Gastroesophageal sphincter (tissue), 4 donors: ENCODE data around the gene SOST. TPM values are rescaled to one million over a fixed set of nuclear protein-coding genes. Genes with fewer than 3 reads are reported as not detected.

Experiments used
- ATAC-seq: fragments of 150-250 bp; one replicate; pipeline ENCODE4 v1.9.1; 2016; ENCODE audit warnings: mild to moderate bottlenecking, moderate library complexity
- H3K27ac ChIP-seq, 4 donors: fragments of 200-600 bp; sonication (generic) in 3 of 4; 1 replicate in 3 of 4; 2 replicates in 1 of 4; pipeline ENCODE4 v1.5.1; 2016 to 2019
- H3K27me3 ChIP-seq: fragments of 200-600 bp; sonication (generic); one replicate; pipeline ENCODE4 v1.5.1; 2019
- H3K36me3 ChIP-seq, 2 donors: fragments of 200-600 bp; sonication (generic); one replicate each; pipeline ENCODE4 v1.5.1; 2019; ENCODE audit warnings: control low read depth in 1 of 2
- H3K4me1 ChIP-seq, 3 donors: fragments of 200-600 bp; sonication (generic); 1 replicate in 2 of 3; 2 replicates in 1 of 3; pipeline ENCODE4 v1.5.1; 2016 to 2019; ENCODE audit warnings: control low read depth in 2 of 3
- H3K4me3 ChIP-seq, 2 donors: fragments of 200-600 bp; sonication (generic); one replicate each; pipeline ENCODE4 v1.5.1; 2019; ENCODE audit warnings: mild to moderate bottlenecking in 1 of 2, moderate library complexity in 1 of 2
- H3K9me3 ChIP-seq, 3 donors: fragments of 200-600 bp; sonication (generic); one replicate each; pipeline ENCODE4 v1.5.1; 2017 to 2019; ENCODE audit warnings: control low read depth in 2 of 3
- CTCF ChIP-seq, 4 experiments: fragments of 200-600 bp in 2 of 4; fragments of 450-650 bp in 2 of 4; sonication (generic) in 1 of 4; IDR thresholded peaks; one replicate each; pipeline ENCODE4 v1.5.1; 2017 to 2019; ENCODE audit warnings: antibody characterized with exemption in 4 of 4, mild to moderate bottlenecking in 2 of 4, moderate library complexity in 2 of 4
- EP300 ChIP-seq: sonication (generic); formaldehyde crosslinking; IDR thresholded peaks from one replicate; pipeline ENCODE4 v1.6.1; 2017; ENCODE audit warnings: antibody characterized with exemption, mild to moderate bottlenecking
- POLR2A ChIP-seq, 2 donors: fragments of 450-650 bp; IDR thresholded peaks; one replicate each; pipeline ENCODE4 v1.6.1; 2017; ENCODE audit warnings: antibody characterized with exemption in 2 of 2, mild to moderate bottlenecking in 2 of 2, moderate library complexity in 1 of 2
- POLR2AphosphoS5 ChIP-seq: sonication (generic); formaldehyde crosslinking; IDR thresholded peaks from one replicate; pipeline ENCODE4 v1.6.1; 2017; ENCODE audit warnings: antibody characterized with exemption
- WGBS, 2 donors: methylation state at CpG; one replicate each; pipeline ENCODE4 v1.1.5; 2018; ENCODE audit warnings: low coverage in 1 of 2; 5-methylcytosine and 5-hydroxymethylcytosine counted together
- total RNA-seq, 4 donors: library from RNA; depleted of rRNA; stranded (reverse); fragments of >200 nt; gene quantifications; one replicate each; pipeline ENCODE4 v1.1.0, GENCODE V29; 2016

SOST gene
- total RNA-seq, 4 donors from 2014 or later, result 0.27 TPM; not detected in 3

GRCh38 chr17:43719578-43719977 is 39.0 kb downstream of the SOST start:
- peak overlapping the region in 2 of 4 donors; percentile 96 to 97 for H3K27ac ChIP-seq
- H3K9me3 ChIP-seq, result no peaks in the 10 kb centered on the region
- H3K27me3 ChIP-seq, result no peaks in the 10 kb centered on the region
- 88% methylated on average over 3 of the region's 3 CpGs; no CpG with 5 or more reads in 1 of the 2 donors for WGBS, 2 donors
- no peak for ATAC-seq
- no peaks in the 10 kb centered on the region for H3K36me3 ChIP-seq
- H3K4me1 ChIP-seq, result peaks cover 0 to 6% (median 0%) of the 10 kb centered on the region in 3 donors
- TF ChIP-seq POLR2AphosphoS5, result no peak
- TF ChIP-seq POLR2A (IDR thresholded peaks at IDR 0.05), result no peak
- no peak for TF ChIP-seq EP300
- no peak for TF ChIP-seq CTCF (IDR thresholded peaks at IDR 0.05)
- H3K4me3 ChIP-seq, result no peak overlapping the region

GRCh38 chr17:43718544-43718943 is 40.0 kb downstream of the SOST start:
- no peaks in the 10 kb centered on the region for H3K9me3 ChIP-seq
- no peak for TF ChIP-seq POLR2AphosphoS5
- TF ChIP-seq EP300, result no peak
- TF ChIP-seq POLR2A (IDR thresholded peaks at IDR 0.05), result no peak
- no peak for TF ChIP-seq CTCF (IDR thresholded peaks at IDR 0.05)
- 39 to 63% methylated on average over 3 to 5 of the region's 5 CpGs for WGBS, 2 donors
- no peak overlapping the region for H3K27ac ChIP-seq
- H3K27me3 ChIP-seq, result peaks cover 10% of the 10 kb centered on the region
- no peaks in the 10 kb centered on the region for H3K36me3 ChIP-seq
- H3K4me1 ChIP-seq, result peaks cover 0 to 13% (median 0%) of the 10 kb centered on the region in 3 donors
- ATAC-seq, result no peak
- H3K4me3 ChIP-seq, result no peak overlapping the region

GRCh38 chr17:43717913-43718312 is 40.7 kb downstream of the SOST start:
- Histone ChIP-seq H3K27me3 (peaks cover 13% of the 10 kb centered on the region), H3K36me3 (no peaks in the 10 kb centered on the region), H3K4me3 (no peak overlapping the region), H3K27ac (no peak overlapping the region), H3K9me3 (no peaks in the 10 kb centered on the region), H3K4me1 (peaks cover 0 to 20% (median 0%) of the 10 kb centered on the region in 3 donors)
- no peak for ATAC-seq
- WGBS, 2 donors, result 60 to 61% methylated on average over 6 of the region's 6 CpGs
- TF ChIP-seq EP300 (no peak), POLR2A (IDR thresholded peaks at IDR 0.05) (no peak), POLR2AphosphoS5 (no peak), CTCF (IDR thresholded peaks at IDR 0.05) (no peak)

GRCh38 chr17:43714465-43715149 is 44.0 kb downstream of the SOST start:
- peaks cover 42% of the 10 kb centered on the region for H3K27me3 ChIP-seq
- H3K36me3 ChIP-seq, result no peaks in the 10 kb centered on the region
- H3K4me3 ChIP-seq, result no peak overlapping the region
- TF ChIP-seq POLR2A (IDR thresholded peaks at IDR 0.05), result no peak
- TF ChIP-seq CTCF (IDR thresholded peaks at IDR 0.05), result no peak
- no peak for TF ChIP-seq EP300
- TF ChIP-seq POLR2AphosphoS5, result no peak
- H3K9me3 ChIP-seq, result no peaks in the 10 kb centered on the region
- H3K27ac ChIP-seq, result no peak overlapping the region
- H3K4me1 ChIP-seq, result peaks cover 0 to 15% (median 0%) of the 10 kb centered on the region in 3 donors
- 68 to 92% methylated on average over 2 to 3 of the region's 4 CpGs for WGBS, 2 donors
- no peak for ATAC-seq
